ENCODE results near the gene GPR83.
"Not testable (repeated sequence)": the region's sequence is repeated elsewhere in the genome, so short reads cannot be mapped to it uniquely, and the experiment has no call there.

GPR83 gene

DNA sequence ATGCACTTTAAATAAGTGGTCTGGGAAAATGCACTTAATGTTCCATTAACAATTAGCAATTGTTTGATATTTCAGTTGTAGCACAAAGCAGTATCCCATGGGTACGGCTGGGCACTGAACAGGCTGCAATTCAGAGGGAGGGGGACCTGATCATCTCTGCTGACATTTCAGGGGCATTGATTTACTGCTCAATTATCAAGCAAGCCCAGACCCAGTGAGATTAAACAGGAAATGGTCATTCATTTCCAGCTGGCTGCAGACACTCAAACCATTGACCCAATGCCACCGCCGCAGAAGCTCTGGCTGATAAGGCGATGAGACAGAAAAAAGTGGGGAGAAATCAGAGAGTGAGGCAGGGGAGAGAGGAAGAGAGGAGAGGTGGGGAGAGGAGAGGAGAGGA is 1.2 kb downstream of the GPR83 start (continued):
- TF ChIP-seq ZC3H10 (CRISPR knock-in tag; IDR thresholded peaks at IDR 0.05) = no peak
- TF ChIP-seq, protein P1, sequence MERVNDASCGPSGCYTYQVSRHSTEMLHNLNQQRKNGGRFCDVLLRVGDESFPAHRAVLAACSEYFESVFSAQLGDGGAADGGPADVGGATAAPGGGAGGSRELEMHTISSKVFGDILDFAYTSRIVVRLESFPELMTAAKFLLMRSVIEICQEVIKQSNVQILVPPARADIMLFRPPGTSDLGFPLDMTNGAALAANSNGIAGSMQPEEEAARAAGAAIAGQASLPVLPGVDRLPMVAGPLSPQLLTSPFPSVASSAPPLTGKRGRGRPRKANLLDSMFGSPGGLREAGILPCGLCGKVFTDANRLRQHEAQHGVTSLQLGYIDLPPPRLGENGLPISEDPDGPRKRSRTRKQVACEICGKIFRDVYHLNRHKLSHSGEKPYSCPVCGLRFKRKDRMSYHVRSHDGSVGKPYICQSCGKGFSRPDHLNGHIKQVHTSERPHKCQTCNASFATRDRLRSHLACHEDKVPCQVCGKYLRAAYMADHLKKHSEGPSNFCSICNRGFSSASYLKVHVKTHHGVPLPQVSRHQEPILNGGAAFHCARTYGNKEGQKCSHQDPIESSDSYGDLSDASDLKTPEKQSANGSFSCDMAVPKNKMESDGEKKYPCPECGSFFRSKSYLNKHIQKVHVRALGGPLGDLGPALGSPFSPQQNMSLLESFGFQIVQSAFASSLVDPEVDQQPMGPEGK (CRISPR knock-in tag; IDR thresholded peaks at IDR 0.05; ENCODE audit: borderline replicate concordance) = no peak
- TF ChIP-seq TCF4 (CRISPR knock-in tag; IDR thresholded peaks at IDR 0.05; ENCODE audit: borderline replicate concordance) = no peak

- ATAC-seq = no peak
- TF ChIP-seq ZFP3 (CRISPR knock-in tag; IDR thresholded peaks at IDR 0.05) = no peak
- no peak for TF ChIP-seq SNAI2 (CRISPR knock-in tag; IDR thresholded peaks at IDR 0.05)
- TF ChIP-seq TCF4 (CRISPR knock-in tag; IDR thresholded peaks at IDR 0.05; ENCODE audit: borderline replicate concordance) = no peak
- no peak for TF ChIP-seq ZNF8 (CRISPR knock-in tag; IDR thresholded peaks at IDR 0.05)
- TF ChIP-seq, protein P1 (CRISPR knock-in tag; IDR thresholded peaks at IDR 0.05; ENCODE audit: borderline replicate concordance) = no peak
- no peak for TF ChIP-seq GLIS3 (CRISPR knock-in tag; IDR thresholded peaks at IDR 0.05)
- no peak for TF ChIP-seq RARB (CRISPR knock-in tag; IDR thresholded peaks at IDR 0.05)
- TF ChIP-seq BACH2 (CRISPR knock-in tag; IDR thresholded peaks at IDR 0.05; ENCODE audit: borderline replicate concordance) = no peak
- no peak for TF ChIP-seq OSR1 (CRISPR knock-in tag; IDR thresholded peaks at IDR 0.05)
- TF ChIP-seq ZNF70 (CRISPR knock-in tag; IDR thresholded peaks at IDR 0.05) = no peak
- TF ChIP-seq TSHZ2 (CRISPR knock-in tag; IDR thresholded peaks at IDR 0.05) = no peak
- no peak for TF ChIP-seq PPARA (CRISPR knock-in tag; IDR thresholded peaks at IDR 0.05; ENCODE audit: borderline replicate concordance)
- TF ChIP-seq ESRRG (CRISPR knock-in tag; IDR thresholded peaks at IDR 0.05) = no peak
- no peak for TF ChIP-seq ZC3H10 (CRISPR knock-in tag; IDR thresholded peaks at IDR 0.05)
- no peak for TF ChIP-seq ZFP30 (CRISPR knock-in tag; IDR thresholded peaks at IDR 0.05)
- TF ChIP-seq, protein P2, sequence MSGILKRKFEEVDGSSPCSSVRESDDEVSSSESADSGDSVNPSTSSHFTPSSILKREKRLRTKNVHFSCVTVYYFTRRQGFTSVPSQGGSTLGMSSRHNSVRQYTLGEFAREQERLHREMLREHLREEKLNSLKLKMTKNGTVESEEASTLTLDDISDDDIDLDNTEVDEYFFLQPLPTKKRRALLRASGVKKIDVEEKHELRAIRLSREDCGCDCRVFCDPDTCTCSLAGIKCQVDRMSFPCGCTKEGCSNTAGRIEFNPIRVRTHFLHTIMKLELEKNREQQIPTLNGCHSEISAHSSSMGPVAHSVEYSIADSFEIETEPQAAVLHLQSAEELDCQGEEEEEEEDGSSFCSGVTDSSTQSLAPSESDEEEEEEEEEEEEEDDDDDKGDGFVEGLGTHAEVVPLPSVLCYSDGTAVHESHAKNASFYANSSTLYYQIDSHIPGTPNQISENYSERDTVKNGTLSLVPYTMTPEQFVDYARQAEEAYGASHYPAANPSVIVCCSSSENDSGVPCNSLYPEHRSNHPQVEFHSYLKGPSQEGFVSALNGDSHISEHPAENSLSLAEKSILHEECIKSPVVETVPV (CRISPR knock-in tag; IDR thresholded peaks at IDR 0.05) = no peak
These were observed 3.1 kb downstream of the GPR83 start for GRCh38 chr11:94398101-94398500.

- ATAC-seq = no peak
- no peak for TF ChIP-seq ZNF70 (CRISPR knock-in tag; IDR thresholded peaks at IDR 0.05)
- TF ChIP-seq SNAI2 (CRISPR knock-in tag; IDR thresholded peaks at IDR 0.05) = no peak
- TF ChIP-seq, protein P2 (CRISPR knock-in tag; IDR thresholded peaks at IDR 0.05) = no peak
- no peak for TF ChIP-seq BACH2 (CRISPR knock-in tag; IDR thresholded peaks at IDR 0.05; ENCODE audit: borderline replicate concordance)
- TF ChIP-seq, protein P3, sequence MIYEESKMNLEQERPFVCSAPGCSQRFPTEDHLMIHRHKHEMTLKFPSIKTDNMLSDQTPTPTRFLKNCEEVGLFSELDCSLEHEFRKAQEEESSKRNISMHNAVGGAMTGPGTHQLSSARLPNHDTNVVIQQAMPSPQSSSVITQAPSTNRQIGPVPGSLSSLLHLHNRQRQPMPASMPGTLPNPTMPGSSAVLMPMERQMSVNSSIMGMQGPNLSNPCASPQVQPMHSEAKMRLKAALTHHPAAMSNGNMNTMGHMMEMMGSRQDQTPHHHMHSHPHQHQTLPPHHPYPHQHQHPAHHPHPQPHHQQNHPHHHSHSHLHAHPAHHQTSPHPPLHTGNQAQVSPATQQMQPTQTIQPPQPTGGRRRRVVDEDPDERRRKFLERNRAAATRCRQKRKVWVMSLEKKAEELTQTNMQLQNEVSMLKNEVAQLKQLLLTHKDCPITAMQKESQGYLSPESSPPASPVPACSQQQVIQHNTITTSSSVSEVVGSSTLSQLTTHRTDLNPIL (CRISPR knock-in tag; IDR thresholded peaks at IDR 0.05; ENCODE audit: low read depth) = no peak
These were observed 4.9 kb downstream of the GPR83 start for GRCh38 chr11:94396282-94396681.

DNA sequence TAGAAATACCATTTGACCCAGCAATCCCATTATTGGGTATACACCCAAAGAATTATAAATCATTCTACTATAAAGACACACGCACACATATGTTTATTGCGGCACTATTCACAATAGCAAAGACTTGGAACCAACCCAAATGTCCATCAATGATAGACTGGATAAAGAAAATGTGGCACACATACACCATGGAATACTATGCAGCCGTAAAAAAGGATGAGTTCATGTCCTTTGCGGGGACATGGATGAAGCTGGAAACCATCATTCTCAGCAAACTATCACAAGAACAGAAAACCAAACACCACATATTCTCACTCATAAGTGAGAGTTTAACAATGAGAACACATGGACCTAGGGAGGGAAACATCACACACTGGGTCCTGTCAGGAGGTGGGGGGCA is 9.3 kb downstream of the GPR83 start:
- not testable (repeated sequence) for ATAC-seq
